Measurements from ENCODE around the gene PHLDB2. TPM values are rescaled to one million over a fixed set of nuclear protein-coding genes. Genes with fewer than 3 reads are reported as not detected.

PHLDB2 gene
- polyA plus RNA-seq, 3 donors, result 77.8 to 117 (median 94.6) TPM

GRCh38 chr3:111837112-111837511, 22.0 kb upstream of the PHLDB2 start:
- DNase-seq (ENCODE audit: extremely low read depth in 1 of 11, low read depth in 9 of 11, low spot score in 4 of 11), result no peak

DNA sequence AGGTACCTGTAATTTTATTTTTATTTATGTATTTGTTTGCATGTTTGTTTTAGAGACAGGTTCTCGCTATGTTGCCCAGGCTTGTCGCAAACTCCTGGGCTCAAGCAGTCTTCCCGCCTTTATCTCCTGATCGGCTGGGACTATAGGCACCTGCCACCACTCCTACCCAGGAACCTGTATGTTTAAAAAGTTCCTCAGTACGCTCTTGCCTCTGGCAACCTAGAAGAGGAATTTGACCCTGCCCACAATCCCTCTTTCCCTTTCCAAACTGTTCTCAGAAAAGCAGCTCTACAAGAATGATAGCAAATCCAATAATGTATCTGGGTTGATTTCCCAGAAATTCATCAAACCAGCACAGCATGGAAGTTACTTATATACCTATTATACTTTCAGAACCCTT, 20.9 kb upstream of the PHLDB2 start:
- DNase-seq (ENCODE audit: extremely low read depth in 1 of 11, low read depth in 9 of 11, low spot score in 4 of 11), result no peak

GRCh38 chr3:111846039-111846438, 13.0 kb upstream of the PHLDB2 start:
- no peak for DNase-seq (ENCODE audit: extremely low read depth in 1 of 11, low read depth in 9 of 11, low spot score in 4 of 11)

- no peak for DNase-seq (ENCODE audit: extremely low read depth in 1 of 11, low read depth in 9 of 11, low spot score in 4 of 11)
Measured at GRCh38 chr3:111846717-111847116, 12.3 kb upstream of the PHLDB2 start.

- no peak for DNase-seq (ENCODE audit: extremely low read depth in 1 of 11, low read depth in 9 of 11, low spot score in 4 of 11)
Measured at GRCh38 chr3:111848283-111848682, 10.8 kb upstream of the PHLDB2 start.

- no peak for DNase-seq (ENCODE audit: extremely low read depth in 1 of 11, low read depth in 9 of 11, low spot score in 4 of 11)
Measured at GRCh38 chr3:111848778-111849177, 10.3 kb upstream of the PHLDB2 start.

- no peak for DNase-seq (ENCODE audit: extremely low read depth in 1 of 11, low read depth in 9 of 11, low spot score in 4 of 11)
Measured at GRCh38 chr3:111850537-111850936, 8.5 kb upstream of the PHLDB2 start.

GRCh38 chr3:111851511-111851954, 7.5 kb upstream of the PHLDB2 start:
- no peak for DNase-seq (ENCODE audit: extremely low read depth in 1 of 11, low read depth in 9 of 11, low spot score in 4 of 11)

DNA sequence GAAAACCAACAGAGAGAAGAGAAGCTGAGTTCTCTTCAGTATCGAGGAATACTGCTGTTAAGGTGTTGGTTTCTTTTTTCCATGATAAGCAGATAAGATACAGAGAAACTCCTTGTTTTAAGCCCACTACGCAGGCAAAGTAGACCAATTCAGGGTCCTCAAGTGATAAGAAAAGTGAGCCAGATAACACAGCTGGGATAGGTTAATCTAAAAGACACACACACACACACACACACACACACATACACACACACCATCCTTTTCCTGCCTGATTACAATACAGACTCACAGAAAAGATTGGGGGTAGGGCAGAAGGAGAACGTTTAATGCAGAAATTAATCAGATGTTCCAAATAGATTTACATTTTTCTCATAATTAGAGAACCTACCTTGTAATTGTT, 6.5 kb upstream of the PHLDB2 start:
- DNase-seq (ENCODE audit: extremely low read depth in 1 of 11, low read depth in 9 of 11, low spot score in 4 of 11), result no peak

DNA sequence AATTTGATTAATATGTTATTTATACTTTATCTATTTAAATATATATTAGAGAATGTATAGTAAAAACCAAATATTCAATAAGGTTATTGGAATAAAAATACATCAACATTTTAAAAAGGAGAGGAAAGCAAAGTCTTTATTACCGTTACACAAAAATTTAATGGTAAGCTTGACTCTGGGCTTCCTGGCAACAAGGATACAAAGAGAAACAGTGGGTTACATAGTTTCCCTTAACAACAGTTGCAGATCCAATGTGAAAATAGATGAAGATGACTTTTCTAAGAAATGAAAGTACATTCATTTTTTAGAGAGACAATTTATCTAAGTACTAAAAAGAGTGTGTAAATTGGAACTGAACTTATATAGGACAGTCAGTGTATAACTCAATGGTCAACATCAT, 6.0 kb upstream of the PHLDB2 start:
- DNase-seq (ENCODE audit: extremely low read depth in 1 of 11, low read depth in 9 of 11, low spot score in 4 of 11), result no peak

- no peak for DNase-seq (ENCODE audit: extremely low read depth in 1 of 11, low read depth in 9 of 11, low spot score in 4 of 11)
Measured at GRCh38 chr3:111854990-111855389, 4.1 kb upstream of the PHLDB2 start.

DNA sequence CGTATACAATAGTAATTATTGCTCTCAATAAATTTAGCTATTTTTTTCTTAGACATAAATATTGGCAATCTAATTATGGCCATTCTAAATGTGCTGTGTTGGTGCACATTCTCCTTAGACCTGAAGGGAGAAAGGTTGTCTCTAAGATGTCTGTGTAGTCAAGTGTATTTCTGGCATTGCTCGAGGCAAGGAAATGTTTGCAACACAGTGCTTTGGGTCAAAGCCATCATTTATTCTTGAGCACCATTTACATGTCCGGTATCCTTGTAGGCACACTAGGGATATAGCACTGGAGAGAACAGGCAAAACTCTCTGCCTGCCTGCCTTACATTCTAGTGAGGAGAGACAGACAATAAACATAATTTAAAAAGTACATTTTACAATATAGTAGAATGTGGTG, 2.6 kb upstream of the PHLDB2 start:
- no peak for DNase-seq (ENCODE audit: extremely low read depth in 1 of 11, low read depth in 9 of 11, low spot score in 4 of 11)

DNA sequence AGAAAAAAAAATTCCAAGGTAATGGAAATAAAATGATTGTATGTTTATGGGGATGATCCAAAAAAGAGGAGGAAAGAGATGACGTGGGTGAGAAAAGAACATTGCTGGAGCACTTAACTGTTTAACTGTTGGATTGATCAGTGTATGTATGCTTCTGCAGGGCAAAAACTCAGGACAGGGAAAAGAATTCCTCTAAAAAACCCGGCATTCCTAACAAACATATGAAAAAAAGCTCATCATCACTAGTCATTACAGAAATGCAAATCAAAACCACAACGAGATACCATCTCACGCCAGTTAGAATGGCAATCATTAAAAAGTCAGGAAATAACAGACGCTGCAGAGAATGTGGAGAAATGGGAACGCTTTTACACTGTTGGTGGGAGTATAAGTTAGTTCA, 1.6 kb upstream of the PHLDB2 start:
- DNase-seq (ENCODE audit: extremely low read depth in 1 of 11, low read depth in 9 of 11, low spot score in 4 of 11), result no peak

- DNase-seq (ENCODE audit: extremely low read depth in 1 of 11, low read depth in 9 of 11, low spot score in 4 of 11), result no peak
Measured at GRCh38 chr3:111858642-111859041, 423 bp upstream of the PHLDB2 start.

DNA sequence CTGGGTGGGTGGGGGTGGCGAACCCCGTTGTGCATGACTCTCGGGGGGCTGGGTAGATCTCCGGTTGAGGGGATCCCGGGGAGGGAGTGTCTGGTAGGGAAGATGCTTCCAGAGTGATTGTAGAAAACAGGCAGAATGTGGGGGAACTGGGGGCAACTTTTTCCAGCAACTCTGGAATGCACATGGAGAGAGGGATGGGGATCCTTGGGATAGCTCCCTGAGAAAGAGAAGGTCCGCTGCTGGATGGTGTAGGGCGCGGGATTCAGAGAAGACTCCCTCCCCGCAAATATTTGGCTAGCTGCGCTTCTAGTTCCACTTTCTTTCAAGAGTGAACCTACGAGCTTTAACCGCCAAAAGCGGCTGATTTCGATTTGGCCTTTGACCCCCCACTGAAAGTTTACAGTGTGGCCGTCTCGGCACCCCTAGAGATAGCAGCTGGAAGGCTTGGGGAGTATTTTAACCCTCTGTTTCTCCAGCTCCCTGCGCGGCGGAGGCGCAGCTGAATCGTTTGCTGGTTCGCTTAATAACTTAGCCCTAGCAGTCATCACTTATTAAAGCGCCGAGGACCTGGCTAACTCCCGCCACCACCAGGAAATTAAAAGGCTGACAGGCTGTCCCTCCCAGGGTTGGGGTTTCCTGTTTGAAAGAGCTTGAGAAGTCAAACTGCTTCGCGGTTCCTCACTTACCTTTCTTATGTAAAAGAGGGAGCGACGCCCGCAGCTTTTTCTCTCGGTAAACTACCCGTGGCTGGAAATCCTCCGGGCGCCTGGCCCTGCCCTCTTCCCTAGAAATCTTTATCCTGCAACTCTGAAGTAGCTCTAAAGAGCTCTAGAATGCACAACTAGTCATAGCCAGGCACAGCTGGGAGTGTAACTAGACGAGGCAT, 1.2 kb downstream of the PHLDB2 start:
- DNase-seq (ENCODE audit: extremely low read depth in 1 of 11, low read depth in 9 of 11, low spot score in 4 of 11), result peak in 9 of 11 donors; percentile 66 to 89 (median 81)

- no peak for DNase-seq (ENCODE audit: extremely low read depth in 1 of 11, low read depth in 9 of 11, low spot score in 4 of 11)
Measured at GRCh38 chr3:111861391-111861790, 2.3 kb downstream of the PHLDB2 start.

- DNase-seq (ENCODE audit: extremely low read depth in 1 of 11, low read depth in 9 of 11, low spot score in 4 of 11), result no peak
Measured at GRCh38 chr3:111862415-111862814, 3.4 kb downstream of the PHLDB2 start.

DNA sequence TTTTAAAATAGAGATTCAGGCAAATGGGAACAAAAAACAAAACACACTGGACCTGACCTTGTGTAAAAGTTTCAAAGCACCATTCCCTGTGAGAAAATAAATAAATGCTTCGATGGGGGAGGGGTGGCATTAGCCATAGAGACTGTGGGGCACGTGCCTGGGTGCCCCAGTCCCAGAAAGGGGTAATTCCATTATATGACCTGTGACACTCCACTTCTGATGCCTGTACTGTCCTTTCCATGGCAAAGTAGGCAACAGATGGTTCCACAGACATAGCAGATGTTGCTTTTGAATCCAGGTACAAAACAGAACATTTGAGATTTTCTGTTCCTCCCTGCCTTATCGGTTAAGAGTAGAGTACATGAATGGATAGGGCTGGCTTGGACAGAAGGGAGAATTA, 3.9 kb downstream of the PHLDB2 start:
- DNase-seq (ENCODE audit: extremely low read depth in 1 of 11, low read depth in 9 of 11, low spot score in 4 of 11), result no peak

DNA sequence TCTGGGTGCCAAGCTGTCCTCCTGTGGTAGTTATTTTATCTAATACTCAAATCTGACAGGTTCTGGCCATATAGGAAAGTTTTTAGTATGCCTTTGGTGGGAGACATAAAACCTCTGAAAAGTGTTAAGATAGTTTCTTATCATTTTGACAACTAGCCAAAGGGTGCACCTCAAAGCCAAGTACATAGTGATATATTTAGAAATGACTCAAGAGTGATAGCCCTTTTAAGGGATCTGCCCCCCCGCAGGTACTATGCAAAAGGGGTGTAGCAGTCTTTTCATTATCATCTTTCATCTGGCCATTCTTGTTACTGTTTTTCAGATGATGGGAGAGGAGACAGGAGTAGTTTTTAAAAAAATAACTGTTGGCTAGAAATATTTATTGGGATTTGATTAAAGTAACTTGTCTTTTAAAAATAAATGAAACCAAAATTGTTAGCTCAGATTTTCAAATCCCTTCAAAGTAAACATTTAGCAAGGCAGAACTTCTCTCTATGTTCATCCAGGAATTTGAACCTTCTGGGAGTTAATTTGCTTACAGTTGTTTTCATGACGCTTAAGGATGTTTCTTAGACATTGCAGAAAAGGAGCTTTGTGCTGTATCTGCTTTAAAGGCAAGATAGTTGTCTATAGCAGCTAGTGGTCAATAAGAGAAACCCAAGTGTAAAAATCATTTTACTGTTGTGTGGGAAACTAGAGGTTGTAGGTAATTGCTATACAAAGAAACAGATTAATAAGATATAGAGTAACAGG, 5.1 kb downstream of the PHLDB2 start:
- DNase-seq (ENCODE audit: extremely low read depth in 1 of 11, low read depth in 9 of 11, low spot score in 4 of 11), result no peak

Measured in renal cortex interstitium (tissue), 11 donors.